A549 (cell line): ENCODE measurements around the gene TACR1.

Experiments
- BHLHE40 ChIP-seq: IDR thresholded peaks from 2 replicates; pipeline ENCODE4 v1.6.1; 2012; ENCODE audit warnings: low read depth, low read length, inconsistent platforms
- CHD2 ChIP-seq: fragments of 150-350 bp; IDR thresholded peaks from 2 replicates; pipeline ENCODE4 v1.6.1; 2014; ENCODE audit warnings: low read length; ENCODE audit not compliant: partially characterized antibody
- EHF ChIP-seq: fragments of 250-450 bp; sonication (Bioruptor Pico); IDR thresholded peaks from 2 replicates; pipeline ENCODE4 v1.5.0; 2020; ENCODE audit warnings: mild to moderate bottlenecking
- FOSL2 ChIP-seq, 2 experiments: fragments of 450-650 bp in 1 of 2; fragments of >200 bp in 1 of 2; sonication (Bioruptor Twin) in 1 of 2; formaldehyde crosslinking; IDR thresholded peaks; 2 replicates each; pipeline versions ENCODE4 v1.5.0 to v1.6.1; 2016 to 2020; ENCODE audit warnings: mild to moderate bottlenecking in 1 of 2, moderate library complexity in 1 of 2
- GATA3 ChIP-seq: IDR thresholded peaks from 2 replicates; pipeline ENCODE4 v1.6.1; 2012; ENCODE audit warnings: borderline replicate concordance
- MAX ChIP-seq: IDR thresholded peaks from 2 replicates; pipeline ENCODE4 v1.6.1; 2012
- TF ChIP-seq, protein P1 (sequence below): fragments of >200 bp; sonication (Bioruptor Twin); formaldehyde crosslinking; IDR thresholded peaks from 3 replicates; pipeline ENCODE4 v1.5.1; 2016
- TF ChIP-seq, protein P2 (sequence below): fragments of 200-600 bp; sonication (generic); IDR thresholded peaks from 2 replicates; pipeline ENCODE4 v1.6.1; 2016; ENCODE audit warnings: antibody characterized with exemption, mild to moderate bottlenecking, moderate library complexity

DNA sequence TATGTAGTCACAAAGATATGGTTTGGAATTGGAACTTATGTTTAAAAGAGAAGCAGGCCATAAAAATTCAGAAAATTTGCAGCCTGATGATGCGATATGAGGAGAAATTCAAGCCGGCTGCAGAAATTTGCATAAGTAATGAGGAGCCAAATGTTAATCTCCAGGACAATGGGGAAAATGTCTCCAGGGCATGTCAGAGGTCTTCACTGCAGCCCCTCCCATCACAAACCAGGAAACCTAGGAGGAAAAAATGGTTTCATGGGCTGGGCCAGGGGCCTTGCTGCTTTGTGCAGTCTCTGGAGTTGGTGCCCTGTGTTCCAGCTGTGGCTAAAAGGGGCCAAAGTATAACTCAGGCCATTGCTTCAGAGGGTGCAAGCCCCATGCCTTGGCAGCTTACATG, 28.4 kb downstream of the TACR1 start:
- TF ChIP-seq, protein P1, sequence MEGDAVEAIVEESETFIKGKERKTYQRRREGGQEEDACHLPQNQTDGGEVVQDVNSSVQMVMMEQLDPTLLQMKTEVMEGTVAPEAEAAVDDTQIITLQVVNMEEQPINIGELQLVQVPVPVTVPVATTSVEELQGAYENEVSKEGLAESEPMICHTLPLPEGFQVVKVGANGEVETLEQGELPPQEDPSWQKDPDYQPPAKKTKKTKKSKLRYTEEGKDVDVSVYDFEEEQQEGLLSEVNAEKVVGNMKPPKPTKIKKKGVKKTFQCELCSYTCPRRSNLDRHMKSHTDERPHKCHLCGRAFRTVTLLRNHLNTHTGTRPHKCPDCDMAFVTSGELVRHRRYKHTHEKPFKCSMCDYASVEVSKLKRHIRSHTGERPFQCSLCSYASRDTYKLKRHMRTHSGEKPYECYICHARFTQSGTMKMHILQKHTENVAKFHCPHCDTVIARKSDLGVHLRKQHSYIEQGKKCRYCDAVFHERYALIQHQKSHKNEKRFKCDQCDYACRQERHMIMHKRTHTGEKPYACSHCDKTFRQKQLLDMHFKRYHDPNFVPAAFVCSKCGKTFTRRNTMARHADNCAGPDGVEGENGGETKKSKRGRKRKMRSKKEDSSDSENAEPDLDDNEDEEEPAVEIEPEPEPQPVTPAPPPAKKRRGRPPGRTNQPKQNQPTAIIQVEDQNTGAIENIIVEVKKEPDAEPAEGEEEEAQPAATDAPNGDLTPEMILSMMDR: no peak
- TF ChIP-seq GATA3: no peak
- TF ChIP-seq, protein P2, sequence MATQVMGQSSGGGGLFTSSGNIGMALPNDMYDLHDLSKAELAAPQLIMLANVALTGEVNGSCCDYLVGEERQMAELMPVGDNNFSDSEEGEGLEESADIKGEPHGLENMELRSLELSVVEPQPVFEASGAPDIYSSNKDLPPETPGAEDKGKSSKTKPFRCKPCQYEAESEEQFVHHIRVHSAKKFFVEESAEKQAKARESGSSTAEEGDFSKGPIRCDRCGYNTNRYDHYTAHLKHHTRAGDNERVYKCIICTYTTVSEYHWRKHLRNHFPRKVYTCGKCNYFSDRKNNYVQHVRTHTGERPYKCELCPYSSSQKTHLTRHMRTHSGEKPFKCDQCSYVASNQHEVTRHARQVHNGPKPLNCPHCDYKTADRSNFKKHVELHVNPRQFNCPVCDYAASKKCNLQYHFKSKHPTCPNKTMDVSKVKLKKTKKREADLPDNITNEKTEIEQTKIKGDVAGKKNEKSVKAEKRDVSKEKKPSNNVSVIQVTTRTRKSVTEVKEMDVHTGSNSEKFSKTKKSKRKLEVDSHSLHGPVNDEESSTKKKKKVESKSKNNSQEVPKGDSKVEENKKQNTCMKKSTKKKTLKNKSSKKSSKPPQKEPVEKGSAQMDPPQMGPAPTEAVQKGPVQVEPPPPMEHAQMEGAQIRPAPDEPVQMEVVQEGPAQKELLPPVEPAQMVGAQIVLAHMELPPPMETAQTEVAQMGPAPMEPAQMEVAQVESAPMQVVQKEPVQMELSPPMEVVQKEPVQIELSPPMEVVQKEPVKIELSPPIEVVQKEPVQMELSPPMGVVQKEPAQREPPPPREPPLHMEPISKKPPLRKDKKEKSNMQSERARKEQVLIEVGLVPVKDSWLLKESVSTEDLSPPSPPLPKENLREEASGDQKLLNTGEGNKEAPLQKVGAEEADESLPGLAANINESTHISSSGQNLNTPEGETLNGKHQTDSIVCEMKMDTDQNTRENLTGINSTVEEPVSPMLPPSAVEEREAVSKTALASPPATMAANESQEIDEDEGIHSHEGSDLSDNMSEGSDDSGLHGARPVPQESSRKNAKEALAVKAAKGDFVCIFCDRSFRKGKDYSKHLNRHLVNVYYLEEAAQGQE: no peak
- TF ChIP-seq CHD2: no peak
- no peak for TF ChIP-seq EHF (CRISPR knock-in tag)
- no peak for TF ChIP-seq BHLHE40
- no peak for TF ChIP-seq MAX
- no peak for TF ChIP-seq FOSL2 (IDR thresholded peaks at IDR 0.05)
- TF ChIP-seq FOSL2 (CRISPR knock-in tag; IDR thresholded peaks at IDR 0.05): no peak
